NCI-H2029 treated with DMSO at 0.1 percent for 48 hours (cell line): ENCODE results near the gene TTC5.
"Not testable (repeated sequence)": the region's sequence is repeated elsewhere in the genome, so short reads cannot be mapped to it uniquely, and the experiment has no call there.

ENCODE experiments used
- DNase-seq: peaks from one replicate; lab custom pipeline; 2025; lab: John Stamatoyannopoulos, UW

Gene TTC5

DNA sequence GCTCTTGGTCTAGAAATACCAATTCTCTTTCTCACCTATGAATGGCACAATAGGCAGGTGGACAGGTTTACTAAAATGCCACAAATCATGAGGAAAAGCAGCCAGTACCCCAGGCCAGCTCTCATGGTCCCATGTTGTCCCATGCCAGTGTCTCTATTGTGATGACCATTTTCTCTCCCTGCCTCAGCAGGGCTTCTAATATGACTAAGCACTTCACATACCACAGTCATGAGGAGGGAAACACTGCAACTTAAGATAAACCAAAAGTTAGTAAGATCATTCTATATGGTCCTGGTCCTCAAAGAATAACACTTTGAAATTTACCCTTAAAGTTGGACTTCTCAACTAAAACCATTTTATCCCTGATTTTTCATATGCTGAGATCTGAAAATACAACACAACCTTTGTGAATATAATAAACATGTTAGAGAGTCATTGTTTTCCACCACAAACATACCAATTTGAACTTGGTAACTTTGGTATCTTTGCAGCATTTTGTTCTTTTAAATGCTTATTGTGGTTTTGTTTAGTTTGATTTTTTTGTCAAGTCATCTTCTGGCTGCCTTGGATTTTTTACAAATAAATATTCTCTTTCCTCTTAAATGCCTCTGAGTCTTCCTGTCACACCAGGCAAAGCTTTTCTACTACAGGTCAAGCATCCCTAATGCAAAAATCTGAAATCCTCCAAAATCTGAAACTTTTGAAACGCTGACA is 3.6 kb downstream of the TTC5 start:
- DNase-seq, result no peak

- no peak for DNase-seq
Measured at GRCh38 chr14:20295067-20295466, 10.7 kb downstream of the TTC5 start.

GRCh38 chr14:20294636-20295035 is 11.1 kb downstream of the TTC5 start:
- no peak for DNase-seq

GRCh38 chr14:20281998-20282397 is 23.8 kb downstream of the TTC5 start:
- not testable (repeated sequence) for DNase-seq

DNA sequence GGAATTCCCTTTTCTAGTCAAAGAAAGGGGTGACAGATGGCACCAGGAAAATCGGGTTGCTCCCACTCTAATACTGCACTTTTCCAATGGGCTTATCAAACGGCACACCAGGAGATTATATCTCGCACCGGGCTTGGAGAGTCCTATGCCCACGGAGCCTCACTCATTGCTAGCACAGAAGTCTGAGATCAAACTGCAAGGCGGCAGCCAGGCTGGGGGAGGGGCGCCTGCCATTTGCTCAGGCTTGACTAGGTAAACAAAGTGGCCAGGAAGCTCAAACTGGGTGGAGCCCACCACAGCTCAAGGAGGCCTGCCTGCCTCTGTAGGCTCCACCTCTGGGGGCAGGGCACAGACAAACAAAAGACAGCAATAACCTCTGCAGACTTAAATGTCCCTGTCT is 25.5 kb downstream of the TTC5 start:
- not testable (repeated sequence) for DNase-seq

GRCh38 chr14:20278414-20278813 is 27.3 kb downstream of the TTC5 start:
- DNase-seq, result no peak

DNA sequence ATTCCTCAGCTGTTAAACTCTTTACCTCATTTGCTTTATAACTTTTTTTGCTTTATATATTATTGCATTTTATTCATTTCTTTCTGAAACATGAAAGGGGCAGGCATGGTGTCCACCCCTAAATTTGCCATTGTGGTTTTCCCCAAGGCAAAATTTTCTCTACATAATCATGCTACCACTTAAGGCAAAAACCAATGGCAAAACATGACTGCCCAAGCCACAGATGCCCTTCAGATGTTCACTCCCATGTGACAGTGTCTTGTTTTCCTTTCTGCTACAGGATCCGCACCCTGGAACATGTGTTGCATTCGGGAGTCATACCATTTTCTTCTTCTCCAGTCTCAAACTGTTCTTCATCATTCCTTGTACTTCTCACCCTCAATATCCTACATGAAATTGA is 28.3 kb downstream of the TTC5 start:
- DNase-seq, result no peak

GRCh38 chr14:20274062-20274461 is 31.7 kb downstream of the TTC5 start:
- DNase-seq, result no peak

- not testable (repeated sequence) for DNase-seq
Measured at GRCh38 chr14:20264361-20264760, 41.4 kb downstream of the TTC5 start.

GRCh38 chr14:20262642-20263128 is 43.1 kb downstream of the TTC5 start:
- no peak for DNase-seq

GRCh38 chr14:20247646-20248246 is 58.0 kb downstream of the TTC5 start:
- DNase-seq, result no peak
